Astrocyte of the spinal cord (primary cell): ENCODE measurements around the gene MYL6B.
A peak's percentile ranks its signal among the peaks of the same experiment; 100 is the strongest.

Experiments
- DNase-seq: peaks from one replicate; pipeline ENCODE4 v3.0.0; 2011; ENCODE audit warnings: low read depth, low spot score
- H3K4me3 ChIP-seq: 2 replicates; pipeline ENCODE4 v1.5.1; 2011; ENCODE audit warnings: low read depth, mild to moderate bottlenecking, low read length, moderate library complexity
- in situ Hi-C: cut with HindIII; loops from 2 replicates; pipeline ENCODE4 v1.10.0; 2017; ENCODE audit warnings: low sequenced_read_pairs
- TF ChIP-seq, protein P1 (sequence below): IDR thresholded peaks from 2 replicates; pipeline ENCODE4 v1.5.1; 2012; ENCODE audit warnings: low read depth, mild to moderate bottlenecking, low read length, inconsistent platforms

Gene MYL6B

GRCh38 chr12:56157201-56158028, 5.0 kb downstream of the MYL6B start:
- in situ Hi-C loops, result no loop called here
- peak; percentile 88 for DNase-seq
- peak overlapping the region; percentile 83 for H3K4me3 ChIP-seq
- TF ChIP-seq, protein P1, sequence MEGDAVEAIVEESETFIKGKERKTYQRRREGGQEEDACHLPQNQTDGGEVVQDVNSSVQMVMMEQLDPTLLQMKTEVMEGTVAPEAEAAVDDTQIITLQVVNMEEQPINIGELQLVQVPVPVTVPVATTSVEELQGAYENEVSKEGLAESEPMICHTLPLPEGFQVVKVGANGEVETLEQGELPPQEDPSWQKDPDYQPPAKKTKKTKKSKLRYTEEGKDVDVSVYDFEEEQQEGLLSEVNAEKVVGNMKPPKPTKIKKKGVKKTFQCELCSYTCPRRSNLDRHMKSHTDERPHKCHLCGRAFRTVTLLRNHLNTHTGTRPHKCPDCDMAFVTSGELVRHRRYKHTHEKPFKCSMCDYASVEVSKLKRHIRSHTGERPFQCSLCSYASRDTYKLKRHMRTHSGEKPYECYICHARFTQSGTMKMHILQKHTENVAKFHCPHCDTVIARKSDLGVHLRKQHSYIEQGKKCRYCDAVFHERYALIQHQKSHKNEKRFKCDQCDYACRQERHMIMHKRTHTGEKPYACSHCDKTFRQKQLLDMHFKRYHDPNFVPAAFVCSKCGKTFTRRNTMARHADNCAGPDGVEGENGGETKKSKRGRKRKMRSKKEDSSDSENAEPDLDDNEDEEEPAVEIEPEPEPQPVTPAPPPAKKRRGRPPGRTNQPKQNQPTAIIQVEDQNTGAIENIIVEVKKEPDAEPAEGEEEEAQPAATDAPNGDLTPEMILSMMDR, result peak; percentile 72

DNA sequence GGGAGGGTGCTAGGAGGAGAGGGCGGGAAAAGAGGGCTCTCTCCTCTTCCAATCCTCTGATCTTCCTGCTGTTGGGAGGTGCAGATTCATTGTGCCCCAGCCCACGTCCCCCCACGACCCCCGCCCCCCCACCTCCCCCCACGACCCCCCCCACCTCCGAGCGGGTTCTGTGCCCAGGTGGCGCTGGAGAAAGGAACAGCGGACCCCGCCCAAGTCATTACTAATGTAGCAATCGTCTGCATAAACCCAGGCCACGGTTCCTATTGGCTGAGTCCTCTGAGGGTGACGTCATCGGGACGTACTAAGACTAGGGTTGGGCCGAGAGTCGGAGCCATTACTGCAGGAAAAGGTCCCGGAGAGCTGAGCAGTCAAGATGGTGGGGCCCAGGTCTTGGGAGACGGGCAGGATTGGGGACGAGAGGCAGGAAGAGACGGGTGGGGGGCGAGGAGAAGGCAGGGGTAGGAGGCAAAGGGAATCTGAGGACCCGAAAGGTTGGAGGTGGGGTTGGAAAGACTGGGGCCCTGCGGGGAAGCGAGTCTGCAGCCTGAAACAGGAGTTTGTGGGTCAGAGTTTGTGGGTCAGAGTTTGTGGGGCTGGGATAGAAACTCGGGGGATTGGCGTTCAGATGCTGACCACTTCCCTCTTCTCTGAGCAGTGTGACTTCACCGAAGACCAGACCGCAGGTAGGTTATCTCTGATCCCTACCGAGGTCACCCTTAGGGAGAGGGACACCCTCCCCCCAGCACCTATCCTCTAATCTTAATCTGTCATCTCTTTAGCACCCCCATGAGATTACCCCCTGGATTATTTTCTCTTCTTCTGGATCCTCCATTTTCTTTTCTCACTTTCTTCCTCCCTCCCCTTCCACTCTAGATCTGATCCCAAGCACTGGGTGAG, 5.9 kb downstream of the MYL6B start, which contains the start of gene MYL6:
Gene MYL6, plus strand, starts transcription at position 331 of the 897 bp plus-strand sequence. Its CDS starts 43 bp downstream, at position 374.
- peak; percentile 98 for DNase-seq
- TF ChIP-seq, protein P1, result no peak
- H3K4me3 ChIP-seq, result peak within 1 kb of the TSS; percentile 83
- in situ Hi-C loops, result no loop called here

DNA sequence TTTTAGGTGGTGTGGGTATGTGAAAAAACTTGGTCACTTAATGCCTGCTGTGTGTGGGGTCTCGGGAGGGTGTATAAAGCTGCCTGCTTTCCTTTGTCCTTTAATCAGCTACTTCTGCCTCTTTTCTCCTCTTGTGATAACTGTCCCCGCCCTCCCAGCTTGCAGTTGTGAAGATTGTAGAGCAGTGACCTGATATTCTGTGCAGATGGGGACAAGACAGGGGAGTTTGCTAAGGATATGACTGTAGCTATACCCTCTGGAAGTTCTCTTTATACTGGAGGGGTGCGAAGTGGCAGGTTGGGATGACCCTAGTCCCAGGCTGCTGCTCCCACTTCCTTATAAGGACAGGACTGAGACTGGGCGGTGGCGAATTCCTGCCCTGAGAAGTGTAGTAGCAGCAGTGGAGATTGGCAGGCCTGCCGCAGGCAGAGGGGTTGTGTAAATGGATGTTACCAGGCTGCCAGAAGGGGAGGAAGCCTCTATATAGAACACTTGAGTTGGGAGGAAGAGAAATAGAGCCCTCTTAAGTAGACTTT, 6.6 kb downstream of the MYL6B start:
- TF ChIP-seq, protein P1, result no peak
- DNase-seq, result peak; percentile 70
- H3K4me3 ChIP-seq, result peak overlapping the region; percentile 83
- in situ Hi-C loops, result no loop called here

GRCh38 chr12:56159482-56160192, 7.2 kb downstream of the MYL6B start:
- no peak for DNase-seq
- in situ Hi-C loops, result no loop called here
- TF ChIP-seq, protein P1, result no peak

GRCh38 chr12:56160193-56160763, 7.9 kb downstream of the MYL6B start:
- TF ChIP-seq, protein P1, result no peak
- peak overlapping the region; percentile 83 for H3K4me3 ChIP-seq
- in situ Hi-C loops, result no loop called here
- no peak for DNase-seq

More at GRCh38 chr12:56159482-56160192, 7.2 kb downstream of the MYL6B start:
- peak overlapping the region; percentile 83 for H3K4me3 ChIP-seq
